Measurements from ENCODE around the gene HAVCR2. TPM values are rescaled to one million over a fixed set of nuclear protein-coding genes. Genes with fewer than 3 reads are reported as not detected.

Gene HAVCR2
- total and polyA plus RNA-seq, 10 of the 15 experiments (the other 5 are each of a cell fraction or from before 2014, with no cell fraction given) = 5.2 to 7.5 (median 6.9) TPM

DNA sequence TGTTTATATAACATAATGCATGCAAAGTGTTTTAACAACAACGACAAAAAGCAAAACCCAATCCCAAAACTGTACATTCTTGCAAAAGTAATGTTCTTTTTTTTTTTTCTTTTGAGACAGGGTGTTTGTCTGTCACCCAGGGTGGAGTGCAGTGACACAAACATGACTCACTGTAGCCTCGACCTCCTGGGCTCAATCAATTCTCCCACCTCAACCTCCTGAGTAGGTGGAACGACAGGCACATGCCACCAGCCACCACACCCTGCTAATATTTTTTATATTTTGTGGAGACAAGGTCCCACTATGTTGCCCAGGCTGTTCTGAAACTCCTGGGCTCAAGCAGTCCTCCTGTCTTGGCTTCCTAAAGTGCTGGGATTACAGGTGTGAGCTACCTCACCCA lies 36.3 kb downstream of the HAVCR2 start:
- H3K27ac ChIP-seq (ENCODE audit: control insufficient read depth, insufficient read depth) = no peak overlapping the region
- in situ Hi-C loops (cut with MboI) = no loop called here
- no peak for DNase-seq (ENCODE audit: low read depth, low spot score)

DNA sequence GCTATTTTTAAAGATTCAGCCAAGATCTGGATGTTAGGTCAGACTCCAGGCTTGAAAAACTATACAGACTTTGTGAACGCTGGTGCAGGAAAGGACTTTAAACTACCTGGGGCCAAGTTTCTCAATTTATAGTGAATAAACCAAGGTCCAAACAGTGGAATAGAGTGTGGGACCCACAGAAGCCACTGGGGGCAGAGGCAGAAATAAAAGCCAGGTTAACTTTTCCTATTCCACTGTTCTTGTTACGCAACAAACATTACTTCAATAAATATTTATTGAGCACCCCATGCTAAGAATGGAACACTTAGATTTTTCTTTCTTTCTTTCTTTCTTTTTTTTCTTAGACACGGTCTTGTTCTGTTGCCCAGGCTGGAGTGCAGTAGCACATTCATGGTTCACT lies 38.9 kb downstream of the HAVCR2 start:
- SMC1A ChIA-PET (ENCODE audit: uncharacterized antibody, unreplicated experiment) = no interaction called here

More for the DNA sequence above, 36.3 kb downstream of the HAVCR2 start:
- ChIA-PET CTCF (no interaction called here), RAD21 (ENCODE audit: unreplicated experiment) (no interaction called here), SMC1A (ENCODE audit: uncharacterized antibody, unreplicated experiment) (interaction anchor here (0.6 to 4.1 kb wide), 2 partner anchors 37 to 137 kb away, joined by 3 to 22 read pairs; partner anchors contain the start of gene HAVCR2), POLR2A (no interaction called here)
- H3K4me3 ChIP-seq = no peak overlapping the region
- FAIRE-seq (no peak), ATAC-seq (no peak)
- intact Hi-C loops (cut with micrococcal nuclease; ENCODE audit: unreplicated experiment) = no loop called here
- no peak overlapping the region for H3K4me2 ChIP-seq (ENCODE audit: control insufficient read depth, insufficient read depth)
- H3K79me2 ChIP-seq (ENCODE audit: control insufficient read depth, insufficient read depth, low read length) = no peaks in the 10 kb centered on the region
- no peak overlapping the region for H2AFZ ChIP-seq (ENCODE audit: control insufficient read depth, low read depth, low read length)
- no peaks in the 10 kb centered on the region for H3K27me3 ChIP-seq (replicated peaks in 1 of 2; ENCODE audit: control insufficient read depth in 2 of 2, insufficient read depth in 2 of 2, low read length in 1 of 2)
- no peaks in the 10 kb centered on the region; the same call in 2 of the 3 replicates for H3K9me3 ChIP-seq (replicated peaks; ENCODE audit: control insufficient read depth, insufficient read depth, low read length)
- 17% methylated on average over 3 of the region's 3 CpGs for WGBS (ENCODE audit: insufficient coverage, insufficient replicate concordance, low lambda C conversion rate, missing lambda C conversion rate)
- H3K4me1 ChIP-seq (ENCODE audit: control insufficient read depth, insufficient read depth, low read length) = peaks cover 17% of the 10 kb centered on the region
- H3K9ac ChIP-seq (ENCODE audit: control insufficient read depth, insufficient read depth, low read length) = no peak overlapping the region
- no peaks in the 10 kb centered on the region for H3K36me3 ChIP-seq (ENCODE audit: control insufficient read depth in 2 of 2, insufficient read depth in 2 of 2, low read length in 1 of 2)
- no peak for TF ChIP-seq CREM (IDR thresholded peaks at IDR 0.05; ENCODE audit: low read depth)
- TF ChIP-seq, protein P1, sequence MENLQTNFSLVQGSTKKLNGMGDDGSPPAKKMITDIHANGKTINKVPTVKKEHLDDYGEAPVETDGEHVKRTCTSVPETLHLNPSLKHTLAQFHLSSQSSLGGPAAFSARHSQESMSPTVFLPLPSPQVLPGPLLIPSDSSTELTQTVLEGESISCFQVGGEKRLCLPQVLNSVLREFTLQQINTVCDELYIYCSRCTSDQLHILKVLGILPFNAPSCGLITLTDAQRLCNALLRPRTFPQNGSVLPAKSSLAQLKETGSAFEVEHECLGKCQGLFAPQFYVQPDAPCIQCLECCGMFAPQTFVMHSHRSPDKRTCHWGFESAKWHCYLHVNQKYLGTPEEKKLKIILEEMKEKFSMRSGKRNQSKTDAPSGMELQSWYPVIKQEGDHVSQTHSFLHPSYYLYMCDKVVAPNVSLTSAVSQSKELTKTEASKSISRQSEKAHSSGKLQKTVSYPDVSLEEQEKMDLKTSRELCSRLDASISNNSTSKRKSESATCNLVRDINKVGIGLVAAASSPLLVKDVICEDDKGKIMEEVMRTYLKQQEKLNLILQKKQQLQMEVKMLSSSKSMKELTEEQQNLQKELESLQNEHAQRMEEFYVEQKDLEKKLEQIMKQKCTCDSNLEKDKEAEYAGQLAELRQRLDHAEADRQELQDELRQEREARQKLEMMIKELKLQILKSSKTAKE (IDR thresholded peaks at IDR 0.05; ENCODE audit: low read depth, poor library complexity, severe bottlenecking) = no peak
- TF ChIP-seq PAX8 (IDR thresholded peaks at IDR 0.05) = no peak
- no peak for TF ChIP-seq YBX1 (IDR thresholded peaks at IDR 0.05)
- TF ChIP-seq RBBP5 (conservative IDR thresholded peaks at IDR 0.05) = no peak
- TF ChIP-seq BHLHE40 (IDR thresholded peaks at IDR 0.05; ENCODE audit: borderline replicate concordance in 1 of 2, low read depth in 2 of 2, low read length in 1 of 2) = no peak
- no TSS peak for BruUV-seq (replicated peaks)
- H4K20me1 ChIP-seq (ENCODE audit: control insufficient read depth, insufficient read depth) = no peaks in the 10 kb centered on the region

More for the DNA sequence above, 38.9 kb downstream of the HAVCR2 start:
- Histone ChIP-seq H4K20me1 (ENCODE audit: control insufficient read depth, insufficient read depth) (no peaks in the 10 kb centered on the region), H2AFZ (ENCODE audit: control insufficient read depth, low read depth, low read length) (no peak overlapping the region), H3K9me3 (replicated peaks; ENCODE audit: control insufficient read depth, insufficient read depth, low read length) (no peaks in the 10 kb centered on the region), H3K4me3 (no peak overlapping the region), H3K27ac (ENCODE audit: control insufficient read depth, insufficient read depth) (no peak overlapping the region), H3K27me3 (replicated peaks in 1 of 2; ENCODE audit: control insufficient read depth in 2 of 2, insufficient read depth in 2 of 2, low read length in 1 of 2) (no peaks in the 10 kb centered on the region), H3K36me3 (ENCODE audit: control insufficient read depth in 2 of 2, insufficient read depth in 2 of 2, low read length in 1 of 2) (no peaks in the 10 kb centered on the region), H3K79me2 (ENCODE audit: control insufficient read depth, insufficient read depth, low read length) (no peaks in the 10 kb centered on the region), H3K4me2 (ENCODE audit: control insufficient read depth, insufficient read depth) (no peak overlapping the region), H3K4me1 (ENCODE audit: control insufficient read depth, insufficient read depth, low read length) (no peaks in the 10 kb centered on the region), H3K9ac (ENCODE audit: control insufficient read depth, insufficient read depth, low read length) (no peak overlapping the region)
- ChIA-PET CTCF (no interaction called here), POLR2A (no interaction called here), RAD21 (ENCODE audit: unreplicated experiment) (no interaction called here)
- in situ Hi-C loops (cut with MboI) (no loop called here), intact Hi-C loops (cut with micrococcal nuclease; ENCODE audit: unreplicated experiment) (no loop called here)
- ATAC-seq = no peak
- no peak for DNase-seq (ENCODE audit: low read depth, low spot score)
- no peak for FAIRE-seq
- 82% methylated on average over 3 of the region's 3 CpGs for WGBS (ENCODE audit: insufficient coverage, insufficient replicate concordance, low lambda C conversion rate, missing lambda C conversion rate)
- no TSS peak for BruUV-seq (replicated peaks)
- TF ChIP-seq, protein P2, sequence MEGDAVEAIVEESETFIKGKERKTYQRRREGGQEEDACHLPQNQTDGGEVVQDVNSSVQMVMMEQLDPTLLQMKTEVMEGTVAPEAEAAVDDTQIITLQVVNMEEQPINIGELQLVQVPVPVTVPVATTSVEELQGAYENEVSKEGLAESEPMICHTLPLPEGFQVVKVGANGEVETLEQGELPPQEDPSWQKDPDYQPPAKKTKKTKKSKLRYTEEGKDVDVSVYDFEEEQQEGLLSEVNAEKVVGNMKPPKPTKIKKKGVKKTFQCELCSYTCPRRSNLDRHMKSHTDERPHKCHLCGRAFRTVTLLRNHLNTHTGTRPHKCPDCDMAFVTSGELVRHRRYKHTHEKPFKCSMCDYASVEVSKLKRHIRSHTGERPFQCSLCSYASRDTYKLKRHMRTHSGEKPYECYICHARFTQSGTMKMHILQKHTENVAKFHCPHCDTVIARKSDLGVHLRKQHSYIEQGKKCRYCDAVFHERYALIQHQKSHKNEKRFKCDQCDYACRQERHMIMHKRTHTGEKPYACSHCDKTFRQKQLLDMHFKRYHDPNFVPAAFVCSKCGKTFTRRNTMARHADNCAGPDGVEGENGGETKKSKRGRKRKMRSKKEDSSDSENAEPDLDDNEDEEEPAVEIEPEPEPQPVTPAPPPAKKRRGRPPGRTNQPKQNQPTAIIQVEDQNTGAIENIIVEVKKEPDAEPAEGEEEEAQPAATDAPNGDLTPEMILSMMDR (IDR thresholded peaks at IDR 0.05 in 2 of 3, conservative IDR thresholded peaks at IDR 0.05 in 1 of 3; ENCODE audit: control insufficient read depth in 2 of 3, extremely low read depth in 1 of 3, insufficient read depth in 1 of 3, low read depth in 3 of 3, low read length in 3 of 3) = peak in 2 of 3 experiments; percentile 9; a peak in 1 of 6 replicates
- no peak for TF ChIP-seq SMC3 (IDR thresholded peaks at IDR 0.05; ENCODE audit: borderline replicate concordance, low read length)

Measured in GM12878 (cell line).